GM12878 (cell line): ENCODE measurements around the gene TXNRD1.

Source experiments
- MAX ChIP-seq: IDR thresholded peaks from 2 replicates; pipeline ENCODE4 v1.6.1; 2012; ENCODE audit warnings: low read depth, low read length, improper control_type of control experiment
- SUZ12 ChIP-seq: fragments of 200-600 bp; sonication (generic); IDR thresholded peaks from one replicate; pipeline ENCODE4 v1.6.1; 2018; ENCODE audit warnings: antibody characterized with exemption, mild to moderate bottlenecking; ENCODE audit not compliant: unreplicated experiment
- TCF3 ChIP-seq: IDR thresholded peaks from 2 replicates; pipeline ENCODE4 v1.6.1; 2012; ENCODE audit warnings: low read depth, mild to moderate bottlenecking, low read length, borderline replicate concordance; ENCODE audit not compliant: insufficient read depth

GRCh38 chr12:104280111-104280510 is 64.5 kb downstream of the TXNRD1 start:
- TF ChIP-seq SUZ12, result no peak
- no peak for TF ChIP-seq TCF3
- no peak for TF ChIP-seq MAX
